H1 (cell line): Measurements from ENCODE around the gene HPS6. TPM values are rescaled to one million over a fixed set of nuclear protein-coding genes. Genes with fewer than 3 reads are reported as not detected.

ENCODE experiments used
- CHD1 ChIP-seq: IDR thresholded peaks from 2 replicates; pipeline ENCODE4 v1.6.1; 2012; ENCODE audit warnings: low read depth, low read length, improper control_type of control experiment
- GABPA ChIP-seq: IDR thresholded peaks from 2 replicates; pipeline ENCODE4 v1.6.1; 2011; ENCODE audit warnings: mild to moderate bottlenecking, low read length, moderate library complexity, borderline replicate concordance; ENCODE audit not compliant: insufficient read depth
- HDAC2 ChIP-seq, 2 experiments: fragments of 300-600 bp in 1 of 2; sonication (generic) in 1 of 2; IDR thresholded peaks; 2 replicates each; pipeline ENCODE4 v1.6.1; 2011 to 2012; ENCODE audit warnings: low read depth in 2 of 2, low read length in 2 of 2, mild to moderate bottlenecking in 2 of 2, moderate library complexity in 2 of 2, borderline replicate concordance in 1 of 2, inconsistent platforms in 1 of 2
- PHF8 ChIP-seq: fragments of 200-600 bp; sonication (generic); conservative IDR thresholded peaks from 2 replicates; pipeline ENCODE4 v1.7.1; 2012; ENCODE audit warnings: low read depth, mild to moderate bottlenecking, inconsistent platforms, low read length, moderate library complexity
- POLR2A ChIP-seq, 2 experiments: IDR thresholded peaks; 1 replicate in 1 of 2; 2 replicates in 1 of 2; pipeline ENCODE4 v1.6.1; 2011; ENCODE audit warnings: low read depth in 2 of 2, low read length in 2 of 2, mild to moderate bottlenecking in 2 of 2; ENCODE audit errors: control extremely low read depth in 1 of 2
- POLR2AphosphoS5 ChIP-seq: IDR thresholded peaks from 2 replicates; pipeline ENCODE4 v1.6.1; 2011; ENCODE audit warnings: low read depth, low read length
- RBBP5 ChIP-seq: IDR thresholded peaks from 2 replicates; pipeline ENCODE4 v1.7.1; 2012; ENCODE audit warnings: low read depth, mild to moderate bottlenecking, inconsistent platforms, low read length, moderate library complexity, borderline replicate concordance
- RFX5 ChIP-seq: IDR thresholded peaks from 2 replicates; pipeline ENCODE4 v1.6.1; 2011; ENCODE audit warnings: low read depth, low read length, improper control_type of control experiment, borderline replicate concordance
- SP4 ChIP-seq: IDR thresholded peaks from 2 replicates; pipeline ENCODE4 v1.6.1; 2012; ENCODE audit warnings: low read length, inconsistent platforms
- TCF12 ChIP-seq: IDR thresholded peaks from 2 replicates; pipeline ENCODE4 v1.6.1; 2011; ENCODE audit warnings: low read depth, mild to moderate bottlenecking, low read length
- YY1 ChIP-seq: IDR thresholded peaks from 2 replicates; pipeline ENCODE4 v1.6.1; 2011; ENCODE audit warnings: low read depth, mild to moderate bottlenecking, low read length
- polyA plus RNA-seq, 7 experiments: library from polyadenylated mRNA; depleted of rRNA in 3 of 7; stranded (reverse) in 5 of 7; unstranded in 2 of 7; fragments of >200 nt in 5 of 7; fragments of 200-250 nt in 2 of 7; gene quantifications; 1 replicate in 5 of 7; 2 replicates in 1 of 7; 4 replicates in 1 of 7; pipeline versions ENCODE4 v1.2.1 to v1.2.3, GENCODE V29; 2011 to 2013; ENCODE audit warnings: missing spikeins in 2 of 7, mixed read lengths in 2 of 7
- total RNA-seq: library from RNA; stranded (reverse); fragmentation: NEBNext Ultra II Directional; extraction: Animal tissue kit (Norgen Biotek cat#: 25700); gene quantifications from 2 replicates; pipeline ENCODE4 v1.2.1, GENCODE V29; 2021

Gene HPS6
- total and polyA plus RNA-seq, 2 of the 8 experiments (the other 6 are each of a cell fraction or from before 2014, with no cell fraction given): 10.2 to 17.7 TPM

DNA sequence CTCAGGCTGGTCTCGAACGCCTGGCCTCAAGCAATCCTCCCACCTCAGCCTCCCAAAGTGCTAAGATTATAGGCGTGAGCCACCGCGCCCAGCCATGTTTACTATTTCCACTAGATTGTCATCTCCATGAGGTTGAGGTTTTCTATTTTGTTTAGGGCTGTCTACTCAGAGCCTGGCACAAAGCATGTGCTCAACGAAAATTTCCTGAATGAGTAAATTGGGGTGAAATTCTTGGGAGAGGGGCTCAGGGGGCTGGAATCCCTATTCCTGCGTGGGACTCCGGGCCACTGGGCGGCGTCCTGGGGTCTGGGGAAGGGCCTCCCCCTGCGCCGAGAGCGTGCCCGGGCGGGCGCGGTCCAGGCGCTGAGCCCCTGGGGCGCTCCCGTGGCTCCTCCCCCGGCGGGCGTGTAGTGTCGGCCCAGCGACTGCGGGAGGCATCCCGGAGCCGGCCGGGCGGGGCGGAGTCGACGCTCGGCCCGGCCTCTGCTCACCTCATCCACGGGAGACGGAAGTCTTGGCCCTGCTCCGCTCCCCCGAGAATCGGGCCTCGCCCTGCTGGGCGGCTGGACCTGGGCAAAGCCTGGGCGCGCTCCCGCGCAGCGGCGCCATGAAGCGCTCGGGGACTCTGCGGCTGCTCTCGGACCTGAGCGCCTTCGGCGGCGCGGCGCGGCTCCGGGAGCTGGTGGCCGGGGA lies at the start of gene HPS6 (continued):
- TF ChIP-seq RBBP5: peak; percentile 42; the same call in 1 of the 2 replicates
- TF ChIP-seq CHD1: no peak
- TF ChIP-seq GABPA: no peak
- no peak for TF ChIP-seq POLR2AphosphoS5
- TF ChIP-seq RFX5: no peak
- TF ChIP-seq POLR2A (IDR thresholded peaks at IDR 0.05; ENCODE audit: control extremely low read depth in 1 of 2, low read depth in 2 of 2, low read length in 2 of 2): peak in 1 of 2 experiments; percentile 51; a peak in 1 of 3 replicates
- TF ChIP-seq PHF8: peak; percentile 53; the same call in 1 of the 2 replicates
- TF ChIP-seq SP4: no peak
- peak in 1 of 2 experiments; percentile 2; a peak in 1 of 4 replicates for TF ChIP-seq HDAC2 (IDR thresholded peaks at IDR 0.05; ENCODE audit: borderline replicate concordance in 1 of 2, low read depth in 2 of 2, low read length in 2 of 2)
- no peak for TF ChIP-seq TCF12
- peak; percentile 72 for TF ChIP-seq YY1
